Common myeloid progenitor, CD34-positive (primary cell): ENCODE results near the gene IFNW1.
A peak's percentile ranks its signal among the peaks of the same experiment; 100 is the strongest.

Experiments used
- CTCF ChIA-PET: fragments of 350-600 bp; sonication (Branson Sonifier 250); formaldehyde crosslinking; loops from one replicate; lab custom pipeline; 2021; ENCODE audit warnings: antibody characterized with exemption; lab: Charles Lee
- POLR2A ChIA-PET: fragments of 350-600 bp; sonication (Branson Sonifier 250); formaldehyde crosslinking; loops from one replicate; lab custom pipeline; 2021; ENCODE audit warnings: antibody characterized with exemption; lab: Charles Lee
- DNase-seq, 3 donors: peaks; one replicate each; pipeline versions ENCODE4 v3.0.0 to v3.0.0-alpha.2; 2013
- H3K27ac ChIP-seq, 2 experiments: 1 replicate in 1 of 2; 2 replicates in 1 of 2; pipeline ENCODE4 v1.7.0; 2013; ENCODE audit warnings: inconsistent platforms in 2 of 2, low read length in 2 of 2, mild to moderate bottlenecking in 2 of 2, low read depth in 1 of 2, moderate library complexity in 1 of 2; ENCODE audit not compliant: severe bottlenecking in 2 of 2, insufficient read depth in 1 of 2, poor library complexity in 1 of 2
- H3K27me3 ChIP-seq, 5 experiments: replicated peaks in 2 of 5; 1 replicate in 3 of 5; 2 replicates in 2 of 5; pipeline versions ENCODE4 v1.6.1 to v1.7.0; 2013; ENCODE audit warnings: low read length in 4 of 5, mild to moderate bottlenecking in 2 of 5, moderate library complexity in 2 of 5, inconsistent platforms in 1 of 5; ENCODE audit not compliant: insufficient read depth in 5 of 5, control insufficient read depth in 4 of 5
- H3K36me3 ChIP-seq, 4 experiments: 1 replicate in 2 of 4; 2 replicates in 2 of 4; pipeline versions ENCODE4 v1.6.1 to v1.7.0; 2013; ENCODE audit warnings: low read length in 3 of 4, control low read depth in 1 of 4, mild to moderate bottlenecking in 1 of 4; ENCODE audit not compliant: control insufficient read depth in 4 of 4, insufficient read depth in 4 of 4
- H3K4me1 ChIP-seq, 4 experiments: 1 replicate in 3 of 4; 2 replicates in 1 of 4; pipeline versions ENCODE4 v1.6.1 to v1.7.1; 2013; ENCODE audit warnings: low read length in 3 of 4, mild to moderate bottlenecking in 3 of 4, control low read depth in 1 of 4, inconsistent platforms in 1 of 4, moderate library complexity in 1 of 4; ENCODE audit not compliant: control insufficient read depth in 4 of 4, insufficient read depth in 4 of 4; ENCODE audit errors: control extremely low read depth in 1 of 4
- H3K4me3 ChIP-seq, 7 experiments: 1 replicate in 4 of 7; 2 replicates in 3 of 7; pipeline versions ENCODE4 v1.5.1 to v1.7.0; 2013; ENCODE audit warnings: mild to moderate bottlenecking in 7 of 7, low read length in 6 of 7, moderate library complexity in 6 of 7, inconsistent platforms in 2 of 7, low read depth in 2 of 7, control low read depth in 1 of 7; ENCODE audit not compliant: insufficient read depth in 4 of 7, control insufficient read depth in 1 of 7; ENCODE audit errors: extremely low read depth in 1 of 7
- H3K9me3 ChIP-seq, 5 experiments: 1 replicate in 4 of 5; 2 replicates in 1 of 5; pipeline versions ENCODE4 v1.6.1 to v1.7.1; 2013; ENCODE audit warnings: low read length in 4 of 5, mild to moderate bottlenecking in 2 of 5, inconsistent platforms in 1 of 5, low read depth in 1 of 5, moderate library complexity in 1 of 5; ENCODE audit not compliant: control insufficient read depth in 4 of 5, insufficient read depth in 2 of 5; ENCODE audit errors: control extremely low read depth in 1 of 5
- WGBS: methylation state at CpG from one replicate; pipeline ENCODE4 v1.1.5; 2013; ENCODE audit not compliant: insufficient coverage; 5-methylcytosine and 5-hydroxymethylcytosine counted together

Gene IFNW1

GRCh38 chr9:21110708-21111576 lies 30.7 kb downstream of the IFNW1 start:
- Histone ChIP-seq H3K27ac (no peak overlapping the region), H3K27me3 (no peaks in the 10 kb centered on the region), H3K4me3 (no peak overlapping the region), H3K36me3 (no peaks in the 10 kb centered on the region), H3K9me3 (no peaks in the 10 kb centered on the region), H3K4me1 (peaks cover 0 to 2% (median 0%) of the 10 kb centered on the region in 4 experiments)
- peak; percentile 83 to 89 (median 85) for DNase-seq
- 0% methylated on average over 1 of the region's 4 CpGs for WGBS
- ChIA-PET POLR2A (interaction anchor here (0.7 to 0.9 kb wide), 2 partner anchors 14 to 141 kb away, joined by 3 read pairs; no protein-coding TSS in a partner anchor), CTCF (interaction anchor here (0.7 to 6.0 kb wide), 26 partner anchors 9 to 1184 kb away, joined by 3 to 70 read pairs (median 4); partner anchors contain the start of genes HACD4 and IFNB1)

GRCh38 chr9:21104787-21105186 lies 36.8 kb downstream of the IFNW1 start:
- no peak overlapping the region for H3K4me3 ChIP-seq
- no peaks in the 10 kb centered on the region for H3K36me3 ChIP-seq
- POLR2A ChIA-PET: no interaction called here
- no peaks in the 10 kb centered on the region for H3K27me3 ChIP-seq
- no CpG with 5 or more reads among the region's 1 CpG for WGBS
- no peaks in the 10 kb centered on the region for H3K9me3 ChIP-seq
- CTCF ChIA-PET: interaction anchor here (1.0 to 2.2 kb wide), 7 partner anchors 9 to 748 kb away, joined by 3 to 8 read pairs (median 3); partner anchors contain the start of gene HACD4
- H3K4me1 ChIP-seq: peaks cover 6 to 15% (median 8%) of the 10 kb centered on the region in 4 experiments
- H3K27ac ChIP-seq: no peak overlapping the region
- peak; percentile 33 to 66 (median 57) for DNase-seq

- no CpG with 5 or more reads among the region's 1 CpG for WGBS
- DNase-seq: no peak
- Histone ChIP-seq H3K4me1 (peaks cover 6 to 17% (median 13%) of the 10 kb centered on the region in 4 experiments), H3K27me3 (no peaks in the 10 kb centered on the region), H3K27ac (no peak overlapping the region), H3K4me3 (no peak overlapping the region), H3K36me3 (no peaks in the 10 kb centered on the region), H3K9me3 (no peaks in the 10 kb centered on the region)
- ChIA-PET POLR2A (no interaction called here), CTCF (interaction anchor here (1.0 to 1.8 kb wide), 4 partner anchors 8 to 70 kb away, joined by 3 to 7 read pairs (median 3); partner anchors contain the start of gene HACD4)
These were observed 39.3 kb downstream of the IFNW1 start for GRCh38 chr9:21102305-21102704.

- no peak overlapping the region for H3K27ac ChIP-seq
- WGBS: no CpG with 5 or more reads among the region's 2 CpGs
- ChIA-PET POLR2A (no interaction called here), CTCF (interaction anchor here (1.1 to 1.7 kb wide), 2 partner anchors 9 to 10 kb away, joined by 4 read pairs; no protein-coding TSS in a partner anchor)
- DNase-seq: peak in 2 of 3 donors; percentile 67 to 79
- H3K36me3 ChIP-seq: no peaks in the 10 kb centered on the region
- no peaks in the 10 kb centered on the region for H3K9me3 ChIP-seq
- H3K4me1 ChIP-seq: peaks cover 9 to 27% (median 20%) of the 10 kb centered on the region in 4 experiments
- H3K4me3 ChIP-seq: no peak overlapping the region
- H3K27me3 ChIP-seq: no peaks in the 10 kb centered on the region
These were observed 43.8 kb downstream of the IFNW1 start for GRCh38 chr9:21097817-21098216.

- no peaks in the 10 kb centered on the region for H3K9me3 ChIP-seq
- H3K27ac ChIP-seq: peak overlapping the region; percentile 52 to 81
- no peaks in the 10 kb centered on the region for H3K36me3 ChIP-seq
- H3K27me3 ChIP-seq: no peaks in the 10 kb centered on the region
- peak in 2 of 3 donors; percentile 77 to 79 for DNase-seq
- WGBS: no CpG with 5 or more reads among the region's 2 CpGs
- peaks cover 9 to 27% (median 20%) of the 10 kb centered on the region in 4 experiments for H3K4me1 ChIP-seq
- CTCF ChIA-PET: interaction anchor here (1.1 to 2.1 kb wide), 7 partner anchors 9 to 302 kb away, joined by 3 to 15 read pairs (median 4); no protein-coding TSS in a partner anchor
- H3K4me3 ChIP-seq: peak overlapping the region in 4 of 7 experiments; percentile 24 to 62 (median 44)
- POLR2A ChIA-PET: interaction anchor here (0.6 kb wide), 1 partner anchor 14 kb away, joined by 3 read pairs; no protein-coding TSS in a partner anchor
These were observed 44.8 kb downstream of the IFNW1 start for GRCh38 chr9:21096901-21097255.

- POLR2A ChIA-PET: no interaction called here
These were observed 45.3 kb downstream of the IFNW1 start for GRCh38 chr9:21096172-21096900.

More at GRCh38 chr9:21096172-21096900, 45.3 kb downstream of the IFNW1 start:
- DNase-seq: peak; percentile 91 to 98 (median 97)
- Histone ChIP-seq H3K4me1 (peaks cover 9 to 27% (median 23%) of the 10 kb centered on the region in 4 experiments), H3K27ac (peak overlapping the region; percentile 52 to 81), H3K36me3 (no peaks in the 10 kb centered on the region), H3K9me3 (no peaks in the 10 kb centered on the region), H3K4me3 (peak overlapping the region in 6 of 7 experiments; percentile 24 to 62 (median 38)), H3K27me3 (no peaks in the 10 kb centered on the region)
- 14% methylated on average over 5 of the region's 6 CpGs for WGBS
- CTCF ChIA-PET: interaction anchor here (1.0 to 2.1 kb wide), 7 partner anchors 9 to 301 kb away, joined by 3 to 15 read pairs (median 4); no protein-coding TSS in a partner anchor
